HuH-7.5 (cell line): Measurements from ENCODE around the gene GNAS-AS1.

ENCODE experiments used
- DNase-seq: peaks from one replicate; pipeline ENCODE4 v3.0.0; 2011; ENCODE audit warnings: low spot score

The GNAS-AS1 gene

GRCh38 chr20:58850693-58851174 lies at the start of gene GNAS-AS1:
Gene GNAS-AS1, minus strand, starts transcription at chr20:58850902.
- peak; percentile 98 for DNase-seq

- no peak for DNase-seq
These were observed 49.7 kb upstream of the GNAS-AS1 start for GRCh38 chr20:58900397-58900796.

- no peak for DNase-seq
These were observed 48.8 kb upstream of the GNAS-AS1 start for GRCh38 chr20:58899512-58899911.

GRCh38 chr20:58898629-58899408 lies 48.1 kb upstream of the GNAS-AS1 start:
- no peak for DNase-seq

GRCh38 chr20:58897488-58897887 lies 46.8 kb upstream of the GNAS-AS1 start:
- no peak for DNase-seq

- DNase-seq, result no peak
These were observed 46.1 kb upstream of the GNAS-AS1 start for GRCh38 chr20:58896820-58897219.

GRCh38 chr20:58895448-58896180 lies 44.9 kb upstream of the GNAS-AS1 start:
- DNase-seq, result no peak

- no peak for DNase-seq
These were observed 44.1 kb upstream of the GNAS-AS1 start for GRCh38 chr20:58894652-58895447.

GRCh38 chr20:58893355-58894120 lies 42.8 kb upstream of the GNAS-AS1 start:
- DNase-seq, result peak; percentile 52

- DNase-seq, result no peak
These were observed 42.2 kb upstream of the GNAS-AS1 start for GRCh38 chr20:58892932-58893224.

GRCh38 chr20:58892141-58892931 lies 41.6 kb upstream of the GNAS-AS1 start:
- peak; percentile 77 for DNase-seq

- DNase-seq, result no peak
These were observed 41.0 kb upstream of the GNAS-AS1 start for GRCh38 chr20:58891718-58892140.

GRCh38 chr20:58891086-58891717 lies 40.5 kb upstream of the GNAS-AS1 start:
- no peak for DNase-seq

GRCh38 chr20:58890518-58891085 lies 39.9 kb upstream of the GNAS-AS1 start:
- DNase-seq, result peak; percentile 94

GRCh38 chr20:58889798-58890517 lies 39.3 kb upstream of the GNAS-AS1 start:
- DNase-seq, result no peak

- no peak for DNase-seq
These were observed 38.6 kb upstream of the GNAS-AS1 start for GRCh38 chr20:58889334-58889760.

- DNase-seq, result peak; percentile 88
These were observed 38.0 kb upstream of the GNAS-AS1 start for GRCh38 chr20:58888521-58889333.

GRCh38 chr20:58888103-58888502 lies 37.4 kb upstream of the GNAS-AS1 start:
- no peak for DNase-seq

- DNase-seq, result no peak
These were observed 35.8 kb upstream of the GNAS-AS1 start for GRCh38 chr20:58886546-58886945.
